HUES64 (cell line): ENCODE measurements around the gene RFPL3.
"Not testable (repeated sequence)": the region's sequence is repeated elsewhere in the genome, so short reads cannot be mapped to it uniquely, and the experiment has no call there.

Experiments used
- H3K27ac ChIP-seq: 2 replicates; pipeline ENCODE4 v1.7.0; 2013; ENCODE audit warnings: low read depth, low read length, inconsistent platforms
- H3K27me3 ChIP-seq: 2 replicates; pipeline ENCODE4 v1.6.1; 2013; ENCODE audit warnings: mild to moderate bottlenecking, low read length; ENCODE audit not compliant: insufficient read depth
- H3K36me3 ChIP-seq: 2 replicates; pipeline ENCODE4 v1.6.1; 2013; ENCODE audit warnings: mild to moderate bottlenecking, low read length; ENCODE audit not compliant: insufficient read depth
- H3K4me1 ChIP-seq: 2 replicates; pipeline ENCODE4 v1.6.1; 2013; ENCODE audit warnings: mild to moderate bottlenecking, low read length, moderate library complexity; ENCODE audit not compliant: insufficient read depth
- H3K4me3 ChIP-seq: 2 replicates; pipeline ENCODE4 v1.5.1; 2013; ENCODE audit warnings: mild to moderate bottlenecking, low read length, moderate library complexity
- H3K9ac ChIP-seq: 2 replicates; pipeline ENCODE4 v1.6.1; 2013; ENCODE audit warnings: mild to moderate bottlenecking, low read depth, low read length
- H3K9me3 ChIP-seq: 2 replicates; pipeline ENCODE4 v1.6.1; 2013; ENCODE audit warnings: low read depth, low read length; ENCODE audit not compliant: insufficient read depth
- WGBS: fragments of 150-250, 120-280 bp; methylation state at CpG from one replicate; pipeline ENCODE4 v1.1.7; 2013; ENCODE audit warnings: missing lambda C conversion rate; 5-methylcytosine and 5-hydroxymethylcytosine counted together

Gene RFPL3

GRCh38 chr22:32354360-32355351 is 3.0 kb upstream of the RFPL3 start:
- H3K4me1 ChIP-seq = peaks cover 9% of the 10 kb centered on the region; the same call in 1 of the 2 replicates
- no peaks in the 10 kb centered on the region for H3K9me3 ChIP-seq
- no peak overlapping the region for H3K4me3 ChIP-seq
- no peaks in the 10 kb centered on the region for H3K27me3 ChIP-seq
- no peak overlapping the region for H3K27ac ChIP-seq
- no peak overlapping the region for H3K9ac ChIP-seq
- 89% methylated on average over 30 of the region's 30 CpGs for WGBS
- H3K36me3 ChIP-seq = no peaks in the 10 kb centered on the region

- WGBS = 80% methylated on average over 3 of the region's 3 CpGs
- H3K9ac ChIP-seq = no peak overlapping the region
- H3K9me3 ChIP-seq = no peaks in the 10 kb centered on the region
- no peaks in the 10 kb centered on the region for H3K36me3 ChIP-seq
- H3K27ac ChIP-seq = no peak overlapping the region
- H3K27me3 ChIP-seq = no peaks in the 10 kb centered on the region
- no peak overlapping the region for H3K4me3 ChIP-seq
- H3K4me1 ChIP-seq = peaks cover 9% of the 10 kb centered on the region; the same call in 1 of the 2 replicates
Observed at GRCh38 chr22:32355760-32356159, 1.9 kb upstream of the RFPL3 start.

DNA sequence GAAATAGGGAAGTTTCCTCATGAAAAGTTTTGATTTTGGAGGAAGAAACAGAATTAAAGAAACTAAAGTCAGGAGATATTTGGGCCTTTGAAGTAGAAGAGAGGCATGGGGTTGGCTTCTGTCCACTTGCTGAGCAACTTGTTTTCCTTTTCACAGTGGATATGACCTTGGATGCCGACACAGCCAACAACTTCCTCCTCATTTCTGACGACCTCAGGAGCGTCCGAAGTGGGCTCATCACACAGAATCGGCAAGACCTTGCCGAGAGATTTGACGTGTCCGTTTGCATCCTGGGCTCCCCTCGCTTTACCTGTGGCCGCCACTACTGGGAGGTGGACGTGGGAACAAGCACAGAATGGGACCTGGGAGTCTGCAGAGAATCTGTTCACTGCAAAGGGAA is 2.4 kb downstream of the RFPL3 start:
- not testable (repeated sequence) for H3K36me3 ChIP-seq, H3K4me1 ChIP-seq, H3K9ac ChIP-seq, H3K9me3 ChIP-seq, H3K27me3 ChIP-seq, H3K27ac ChIP-seq, H3K4me3 ChIP-seq
- WGBS = 91% methylated on average over 11 of the region's 11 CpGs

DNA sequence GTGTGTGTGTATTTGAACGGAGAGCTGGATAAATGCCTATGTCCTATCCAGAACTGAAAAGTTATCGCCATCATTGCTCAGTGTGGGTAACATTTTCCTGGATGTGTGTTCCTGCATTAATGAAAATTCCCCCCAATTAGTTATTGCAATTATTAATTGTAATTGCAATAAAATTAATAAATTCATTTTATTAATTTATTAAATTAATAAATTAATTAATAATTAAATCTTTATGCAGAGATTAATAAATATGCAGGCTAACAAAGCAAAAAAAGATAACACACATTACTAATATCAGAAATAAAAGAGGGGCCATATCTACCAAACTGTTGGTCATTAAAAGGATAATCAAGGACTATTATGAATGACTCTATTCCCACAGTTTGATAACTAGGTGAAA is 3.6 kb downstream of the RFPL3 start:
- Histone ChIP-seq H3K4me3 (no peak overlapping the region), H3K4me1 (no peaks in the 10 kb centered on the region), H3K9me3 (no peaks in the 10 kb centered on the region), H3K27me3 (0 out of 2 replicates have a peak, but pooled peaks cover 5% of the 10 kb centered on the region), H3K27ac (no peak overlapping the region), H3K9ac (no peak overlapping the region), H3K36me3 (no peaks in the 10 kb centered on the region)
- WGBS = 95% methylated on average over 2 of the region's 2 CpGs

- no peaks in the 10 kb centered on the region for H3K36me3 ChIP-seq
- 93% methylated on average over 5 of the region's 5 CpGs for WGBS
- H3K27ac ChIP-seq = no peak overlapping the region
- no peak overlapping the region for H3K4me3 ChIP-seq
- no peaks in the 10 kb centered on the region for H3K4me1 ChIP-seq
- H3K9ac ChIP-seq = no peak overlapping the region
- no peaks in the 10 kb centered on the region for H3K9me3 ChIP-seq
- H3K27me3 ChIP-seq = 0 out of 2 replicates have a peak, but pooled peaks cover 5% of the 10 kb centered on the region
Observed at GRCh38 chr22:32364210-32364609, 6.5 kb downstream of the RFPL3 start.

DNA sequence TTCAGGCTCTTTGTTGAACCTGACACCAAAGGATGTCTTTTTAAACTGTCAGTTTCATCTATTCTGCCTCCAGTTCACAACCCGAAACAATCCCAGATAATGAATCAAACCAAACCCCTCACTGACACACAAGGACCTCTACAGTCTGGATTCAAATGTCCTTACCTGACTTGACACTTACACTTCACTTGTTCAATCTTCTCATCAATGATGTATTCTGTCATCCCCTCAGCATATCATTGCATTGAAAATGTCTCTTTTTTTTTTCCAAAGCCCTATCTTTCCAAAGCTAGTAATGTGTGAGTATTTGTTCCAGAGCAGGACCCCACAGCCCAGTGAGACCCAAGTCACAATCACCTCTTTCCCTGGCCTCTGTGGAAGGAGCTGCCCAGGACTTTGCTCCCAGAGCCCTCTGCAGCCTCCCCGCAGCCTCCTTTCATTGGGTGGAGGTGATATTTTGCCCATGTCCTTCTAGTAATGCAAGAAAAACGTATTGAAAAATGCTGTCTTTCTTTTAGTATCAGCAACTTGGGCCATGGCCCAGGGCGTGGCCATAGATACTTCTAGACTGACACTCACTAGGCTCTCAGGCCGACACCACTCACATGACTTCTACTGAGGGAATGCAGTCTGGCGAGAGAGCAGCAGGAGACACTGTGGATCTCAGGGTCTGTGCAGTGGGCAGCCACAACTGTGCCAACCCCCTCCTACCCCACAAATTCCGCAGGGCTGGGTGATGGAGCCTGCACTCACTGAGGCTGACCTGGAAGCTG is 18.2 kb downstream of the RFPL3 start:
- Histone ChIP-seq H3K27ac (no peak overlapping the region), H3K36me3 (no peaks in the 10 kb centered on the region), H3K27me3 (no peaks in the 10 kb centered on the region), H3K4me1 (no peaks in the 10 kb centered on the region), H3K9me3 (no peaks in the 10 kb centered on the region), H3K9ac (no peak overlapping the region), H3K4me3 (no peak overlapping the region)
- 88% methylated on average over 7 of the region's 7 CpGs for WGBS

DNA sequence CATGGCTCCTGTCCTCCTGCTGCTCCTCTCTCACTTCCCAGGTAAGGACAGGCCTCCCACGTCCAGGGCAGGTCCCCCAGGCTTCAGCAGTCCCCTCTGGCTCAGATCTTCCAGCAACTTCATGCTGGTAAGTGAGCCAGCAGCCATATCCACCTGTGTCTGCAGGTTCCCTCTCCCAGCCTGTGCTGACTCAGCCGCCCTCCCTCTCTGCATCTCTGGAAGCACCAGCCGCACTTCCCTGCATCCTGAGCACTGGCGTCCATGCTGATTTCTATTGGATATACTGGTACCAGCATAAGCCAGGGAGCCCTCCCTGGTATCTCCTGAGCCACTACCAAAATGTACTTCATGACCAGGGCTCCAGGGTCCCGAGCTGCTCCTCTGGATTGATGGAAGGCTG is 19.0 kb downstream of the RFPL3 start:
- Histone ChIP-seq H3K27me3 (no peaks in the 10 kb centered on the region), H3K4me3 (no peak overlapping the region), H3K27ac (no peak overlapping the region), H3K9me3 (no peaks in the 10 kb centered on the region), H3K36me3 (no peaks in the 10 kb centered on the region), H3K4me1 (no peaks in the 10 kb centered on the region), H3K9ac (no peak overlapping the region)
- 81% methylated on average over 5 of the region's 5 CpGs for WGBS

DNA sequence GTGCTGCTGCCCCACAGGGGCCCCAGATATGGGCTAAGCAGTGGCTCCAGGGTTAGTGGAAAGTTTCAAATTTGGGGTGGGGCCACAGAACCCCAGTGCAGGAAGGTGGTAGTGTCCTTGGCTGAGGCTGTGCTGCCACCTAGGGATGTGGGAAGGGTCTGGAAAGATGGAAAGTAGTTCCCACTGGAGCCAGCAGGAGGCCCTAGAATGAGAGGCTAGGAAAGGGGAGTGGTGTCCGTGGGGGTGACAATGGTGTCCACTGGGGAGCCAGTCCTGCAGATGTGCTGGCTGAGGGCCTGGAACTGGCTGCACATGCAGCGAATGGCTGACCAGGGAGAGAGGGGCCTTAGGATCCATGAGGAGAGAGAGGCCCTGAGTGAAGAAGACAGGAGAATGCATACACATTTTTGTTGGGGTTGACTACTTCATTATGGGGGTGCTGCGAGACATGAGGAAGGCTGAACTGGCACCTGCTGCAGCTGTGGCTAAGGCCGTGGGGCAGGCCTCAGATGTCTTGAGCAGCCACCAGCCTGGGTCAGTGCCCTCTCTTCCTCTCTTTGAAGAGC is 21.1 kb downstream of the RFPL3 start:
- no peak overlapping the region for H3K9ac ChIP-seq
- no peak overlapping the region for H3K27ac ChIP-seq
- no peak overlapping the region for H3K4me3 ChIP-seq
- no peaks in the 10 kb centered on the region for H3K27me3 ChIP-seq
- H3K9me3 ChIP-seq = no peaks in the 10 kb centered on the region
- 55% methylated on average over 3 of the region's 4 CpGs for WGBS
- no peaks in the 10 kb centered on the region for H3K4me1 ChIP-seq
- H3K36me3 ChIP-seq = no peaks in the 10 kb centered on the region

GRCh38 chr22:32380991-32381390 is 23.3 kb downstream of the RFPL3 start:
- no peak overlapping the region for H3K27ac ChIP-seq
- H3K4me1 ChIP-seq = no peaks in the 10 kb centered on the region
- peaks cover 2% of the 10 kb centered on the region; the same call in 1 of the 2 replicates for H3K36me3 ChIP-seq
- H3K9me3 ChIP-seq = no peaks in the 10 kb centered on the region
- H3K27me3 ChIP-seq = no peaks in the 10 kb centered on the region
- H3K4me3 ChIP-seq = no peak overlapping the region
- no peak overlapping the region for H3K9ac ChIP-seq
- 62% methylated on average over 3 of the region's 5 CpGs for WGBS

GRCh38 chr22:32385681-32386080 is 28.0 kb downstream of the RFPL3 start:
- WGBS = 100% methylated on average over 1 of the region's 1 CpG
- Histone ChIP-seq H3K36me3 (peaks cover 42% of the 10 kb centered on the region), H3K9ac (no peak overlapping the region), H3K27ac (no peak overlapping the region), H3K4me3 (no peak overlapping the region), H3K27me3 (no peaks in the 10 kb centered on the region), H3K9me3 (no peaks in the 10 kb centered on the region), H3K4me1 (no peaks in the 10 kb centered on the region)

DNA sequence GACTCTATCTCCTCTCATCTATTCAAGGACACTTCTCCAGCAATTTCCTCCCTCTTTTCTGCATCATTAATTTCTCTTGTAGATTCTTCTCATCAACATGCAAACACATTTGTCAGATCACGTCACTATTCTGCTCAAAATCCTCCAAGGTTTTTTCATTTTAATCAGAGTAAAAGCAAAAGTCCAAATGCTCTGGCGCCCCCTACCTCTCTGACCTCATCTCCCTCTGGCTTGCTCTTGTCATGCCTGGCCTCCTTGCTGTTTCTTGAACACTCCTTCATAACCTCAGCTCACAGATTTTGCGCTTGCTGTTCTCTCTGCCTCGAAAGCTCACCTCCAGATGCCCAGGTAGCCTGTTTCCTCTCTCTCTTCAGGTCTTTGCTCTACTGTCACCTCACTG is 32.0 kb downstream of the RFPL3 start:
- Histone ChIP-seq H3K4me3 (no peak overlapping the region), H3K27me3 (no peaks in the 10 kb centered on the region), H3K9ac (no peak overlapping the region), H3K4me1 (no peaks in the 10 kb centered on the region), H3K36me3 (peaks cover 82% of the 10 kb centered on the region), H3K27ac (no peak overlapping the region), H3K9me3 (no peaks in the 10 kb centered on the region)
- 78% methylated on average over 4 of the region's 4 CpGs for WGBS
